ENCODE data around the gene EZH2.

GRCh38 chr7:148813890-148814289 lies 70.2 kb downstream of the EZH2 start:
- TF ChIP-seq CTCF (IDR thresholded peaks at IDR 0.05), result no peak
- no peak for TF ChIP-seq POLR2AphosphoS5 (IDR thresholded peaks at IDR 0.05)
